ENCODE data around the gene COMMD10. TPM values are rescaled to one million over a fixed set of nuclear protein-coding genes. Genes with fewer than 3 reads are reported as not detected.

The COMMD10 gene
- total RNA-seq, 4 donors from 2014 or later: 15.3 to 38.1 (median 20.0) TPM

- no peak for DNase-seq (ENCODE audit: low spot score in 2 of 2)
- H3K36me3 ChIP-seq: peaks cover 0 to 5% (median 0%) of the 10 kb centered on the region in 3 donors
- WGBS, 2 donors: 94 to 96% methylated on average over 3 of the region's 3 CpGs
- no peak overlapping the region for H3K4me3 ChIP-seq
- H3K4me1 ChIP-seq: no peaks in the 10 kb centered on the region
- H3K27ac ChIP-seq: no peak overlapping the region
- TF ChIP-seq POLR2A (IDR thresholded peaks at IDR 0.05) (no peak), EP300 (IDR thresholded peaks at IDR 0.05) (no peak), CTCF (IDR thresholded peaks at IDR 0.05) (no peak)
- H3K9me3 ChIP-seq: peaks cover 0 to 25% (median 2%) of the 10 kb centered on the region in 4 donors
- no peaks in the 10 kb centered on the region for H3K27me3 ChIP-seq
Observed at GRCh38 chr5:116248432-116248831, 163.6 kb downstream of the COMMD10 start.

DNA sequence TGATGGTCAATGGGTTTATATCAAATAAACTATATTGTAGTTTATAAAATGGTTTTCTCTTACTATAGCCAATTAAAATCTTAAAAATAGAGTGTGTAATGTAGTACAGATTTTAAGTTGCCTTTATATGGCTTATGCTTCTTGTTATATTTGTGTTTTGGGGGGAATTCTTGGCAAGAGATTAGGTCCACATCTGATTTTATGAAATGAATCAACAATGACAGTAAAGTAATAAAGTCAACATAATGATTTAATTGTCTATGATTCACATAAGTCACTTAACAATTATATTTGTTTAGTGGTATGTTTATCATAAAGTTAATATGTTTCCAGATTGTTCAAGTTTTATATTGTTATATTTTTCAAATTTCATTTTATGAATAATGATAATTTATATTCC is 164.8 kb downstream of the COMMD10 start:
- peaks cover 0 to 5% (median 0%) of the 10 kb centered on the region in 3 donors for H3K36me3 ChIP-seq
- no peak for DNase-seq (ENCODE audit: low spot score in 2 of 2)
- TF ChIP-seq EP300 (IDR thresholded peaks at IDR 0.05): no peak
- TF ChIP-seq POLR2A (IDR thresholded peaks at IDR 0.05): no peak
- no peak for TF ChIP-seq CTCF (IDR thresholded peaks at IDR 0.05)
- H3K4me1 ChIP-seq: no peaks in the 10 kb centered on the region
- no peaks in the 10 kb centered on the region for H3K27me3 ChIP-seq
- no peak overlapping the region for H3K27ac ChIP-seq
- H3K9me3 ChIP-seq: peaks cover 0 to 25% (median 2%) of the 10 kb centered on the region in 4 donors
- H3K4me3 ChIP-seq: no peak overlapping the region

- Histone ChIP-seq H3K27ac (no peak overlapping the region), H3K4me3 (no peak overlapping the region), H3K4me1 (no peaks in the 10 kb centered on the region), H3K27me3 (no peaks in the 10 kb centered on the region), H3K9me3 (peaks cover 0 to 24% (median 3%) of the 10 kb centered on the region in 4 donors), H3K36me3 (peaks cover 0 to 9% (median 0%) of the 10 kb centered on the region in 3 donors)
- 59 to 69% methylated on average over 1 of the region's 1 CpG for WGBS, 2 donors
- no peak for DNase-seq (ENCODE audit: low spot score in 2 of 2)
- TF ChIP-seq CTCF (IDR thresholded peaks at IDR 0.05): no peak
- no peak for TF ChIP-seq EP300 (IDR thresholded peaks at IDR 0.05)
- no peak for TF ChIP-seq POLR2A (IDR thresholded peaks at IDR 0.05)
Observed at GRCh38 chr5:116256717-116257116, 171.9 kb downstream of the COMMD10 start.

GRCh38 chr5:116265471-116265870 is 180.6 kb downstream of the COMMD10 start:
- Histone ChIP-seq H3K36me3 (peaks cover 0 to 11% (median 0%) of the 10 kb centered on the region in 3 donors), H3K9me3 (no peaks in the 10 kb centered on the region), H3K27ac (no peak overlapping the region), H3K4me3 (no peak overlapping the region), H3K27me3 (no peaks in the 10 kb centered on the region), H3K4me1 (no peaks in the 10 kb centered on the region)
- DNase-seq (ENCODE audit: low spot score in 2 of 2): no peak
- 91 to 96% methylated on average over 3 of the region's 3 CpGs for WGBS, 2 donors
- TF ChIP-seq EP300 (IDR thresholded peaks at IDR 0.05) (no peak), POLR2A (IDR thresholded peaks at IDR 0.05) (no peak), CTCF (IDR thresholded peaks at IDR 0.05) (no peak)

- peaks cover 0 to 6% (median 0%) of the 10 kb centered on the region in 3 donors for H3K36me3 ChIP-seq
- no peak overlapping the region for H3K27ac ChIP-seq
- H3K9me3 ChIP-seq: peaks cover 0 to 15% (median 2%) of the 10 kb centered on the region in 4 donors
- no peaks in the 10 kb centered on the region for H3K4me1 ChIP-seq
- no peak overlapping the region for H3K4me3 ChIP-seq
- H3K27me3 ChIP-seq: no peaks in the 10 kb centered on the region
- 88 to 89% methylated on average over 2 of the region's 2 CpGs for WGBS, 2 donors
- TF ChIP-seq POLR2A (IDR thresholded peaks at IDR 0.05): no peak
- TF ChIP-seq CTCF (IDR thresholded peaks at IDR 0.05): no peak
- no peak for TF ChIP-seq EP300 (IDR thresholded peaks at IDR 0.05)
- DNase-seq (ENCODE audit: low spot score in 2 of 2): no peak
Observed at GRCh38 chr5:116271446-116272025, 186.7 kb downstream of the COMMD10 start.
